ENCODE data around the gene IGFALS. TPM values are rescaled to one million over a fixed set of nuclear protein-coding genes. Genes with fewer than 3 reads are reported as not detected.

The IGFALS gene
- total RNA-seq, 2 donors from 2014 or later = 0.82 to 1.9 TPM

DNA sequence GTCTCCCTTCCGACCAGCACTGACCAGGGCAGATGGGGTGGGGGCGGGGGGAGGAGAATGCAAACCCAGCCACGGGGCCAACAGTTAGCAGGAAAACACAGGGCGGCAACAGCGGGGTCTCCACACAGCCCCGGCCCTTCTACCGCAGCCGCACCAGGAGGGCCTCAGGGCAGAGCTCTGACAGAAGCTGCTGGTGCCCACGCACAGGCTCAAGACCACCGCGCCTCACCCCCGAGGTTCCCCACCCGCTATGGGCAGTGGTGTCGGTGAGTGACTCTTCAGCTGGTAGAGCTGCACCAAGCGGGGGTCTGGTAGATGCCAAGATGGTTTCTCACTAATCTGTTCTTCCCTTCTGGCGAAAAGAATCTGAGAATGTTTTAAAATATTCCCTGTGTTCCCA lies 17.0 kb upstream of the IGFALS start:
- no peaks in the 10 kb centered on the region for H3K9me3 ChIP-seq
- WGBS = 90% methylated on average over 16 of the region's 16 CpGs
- intact Hi-C loops (cut with DNase I) = no loop called here
- no peak overlapping the region for H3K27ac ChIP-seq
- no peaks in the 10 kb centered on the region for H3K27me3 ChIP-seq (replicated peaks; ENCODE audit: insufficient read depth)
- H3K4me1 ChIP-seq (replicated peaks) = no peaks in the 10 kb centered on the region
- no peak for DNase-seq (ENCODE audit: low spot score)
- H3K4me3 ChIP-seq = no peak overlapping the region
- H3K36me3 ChIP-seq = no peaks in the 10 kb centered on the region
- TF ChIP-seq, protein P1, sequence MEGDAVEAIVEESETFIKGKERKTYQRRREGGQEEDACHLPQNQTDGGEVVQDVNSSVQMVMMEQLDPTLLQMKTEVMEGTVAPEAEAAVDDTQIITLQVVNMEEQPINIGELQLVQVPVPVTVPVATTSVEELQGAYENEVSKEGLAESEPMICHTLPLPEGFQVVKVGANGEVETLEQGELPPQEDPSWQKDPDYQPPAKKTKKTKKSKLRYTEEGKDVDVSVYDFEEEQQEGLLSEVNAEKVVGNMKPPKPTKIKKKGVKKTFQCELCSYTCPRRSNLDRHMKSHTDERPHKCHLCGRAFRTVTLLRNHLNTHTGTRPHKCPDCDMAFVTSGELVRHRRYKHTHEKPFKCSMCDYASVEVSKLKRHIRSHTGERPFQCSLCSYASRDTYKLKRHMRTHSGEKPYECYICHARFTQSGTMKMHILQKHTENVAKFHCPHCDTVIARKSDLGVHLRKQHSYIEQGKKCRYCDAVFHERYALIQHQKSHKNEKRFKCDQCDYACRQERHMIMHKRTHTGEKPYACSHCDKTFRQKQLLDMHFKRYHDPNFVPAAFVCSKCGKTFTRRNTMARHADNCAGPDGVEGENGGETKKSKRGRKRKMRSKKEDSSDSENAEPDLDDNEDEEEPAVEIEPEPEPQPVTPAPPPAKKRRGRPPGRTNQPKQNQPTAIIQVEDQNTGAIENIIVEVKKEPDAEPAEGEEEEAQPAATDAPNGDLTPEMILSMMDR (IDR thresholded peaks at IDR 0.05) = no peak
- no peak for TF ChIP-seq POLR2AphosphoS5 (IDR thresholded peaks at IDR 0.05)

DNA sequence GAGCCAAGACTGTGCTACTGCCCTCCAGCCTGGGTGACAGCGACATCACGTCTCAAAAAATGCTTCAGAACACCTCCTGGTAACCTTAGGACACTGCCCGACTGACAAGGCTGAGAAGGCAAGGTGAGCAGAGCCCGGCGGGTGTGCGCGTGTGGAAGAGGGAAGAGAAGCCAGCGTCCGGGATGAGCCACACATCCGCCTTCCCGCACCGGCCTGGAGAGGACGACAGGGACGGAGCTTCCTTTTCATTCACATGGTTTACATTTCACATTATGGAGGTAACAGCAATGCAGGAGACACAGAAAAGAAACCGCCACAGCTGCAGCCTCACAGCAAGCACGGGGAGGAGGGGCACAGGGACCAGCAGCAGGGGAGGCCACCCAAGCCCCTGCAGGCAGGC lies 16.6 kb upstream of the IGFALS start:
- DNase-seq (ENCODE audit: low spot score) = no peak
- TF ChIP-seq, protein P1 (IDR thresholded peaks at IDR 0.05) = no peak
- no peak for TF ChIP-seq POLR2A (IDR thresholded peaks at IDR 0.05)
- no peak for TF ChIP-seq POLR2AphosphoS5 (IDR thresholded peaks at IDR 0.05)
- H3K36me3 ChIP-seq = no peaks in the 10 kb centered on the region
- H3K4me1 ChIP-seq (replicated peaks) = no peaks in the 10 kb centered on the region
- H3K9me3 ChIP-seq = no peaks in the 10 kb centered on the region
- WGBS = 98% methylated on average over 16 of the region's 16 CpGs
- no peak overlapping the region for H3K27ac ChIP-seq
- no peak overlapping the region for H3K4me3 ChIP-seq
- H3K27me3 ChIP-seq (replicated peaks; ENCODE audit: insufficient read depth) = no peaks in the 10 kb centered on the region
- intact Hi-C loops (cut with DNase I) = no loop called here

GRCh38 chr16:1809281-1809801 lies 15.8 kb upstream of the IGFALS start:
- TF ChIP-seq, protein P1 (IDR thresholded peaks at IDR 0.05) = no peak
- no peak for TF ChIP-seq POLR2A (IDR thresholded peaks at IDR 0.05)
- TF ChIP-seq POLR2AphosphoS5 (IDR thresholded peaks at IDR 0.05) = no peak
- no peaks in the 10 kb centered on the region for H3K9me3 ChIP-seq
- no peak for DNase-seq (ENCODE audit: low spot score)
- H3K4me1 ChIP-seq (replicated peaks) = no peaks in the 10 kb centered on the region
- H3K27me3 ChIP-seq (replicated peaks; ENCODE audit: insufficient read depth) = no peaks in the 10 kb centered on the region
- 63% methylated on average over 25 of the region's 28 CpGs for WGBS
- H3K4me3 ChIP-seq = no peak overlapping the region
- no peak overlapping the region for H3K27ac ChIP-seq
- H3K36me3 ChIP-seq = no peaks in the 10 kb centered on the region
- intact Hi-C loops (cut with DNase I) = no loop called here

- TF ChIP-seq POLR2A (IDR thresholded peaks at IDR 0.05) = no peak
- TF ChIP-seq, protein P1 (IDR thresholded peaks at IDR 0.05) = no peak
- no peak for TF ChIP-seq POLR2AphosphoS5 (IDR thresholded peaks at IDR 0.05)
- no peak overlapping the region for H3K4me3 ChIP-seq
- DNase-seq (ENCODE audit: low spot score) = no peak
- no peak overlapping the region for H3K27ac ChIP-seq
- no peaks in the 10 kb centered on the region for H3K4me1 ChIP-seq (replicated peaks)
- no peaks in the 10 kb centered on the region for H3K9me3 ChIP-seq
- 79% methylated on average over 18 of the region's 18 CpGs for WGBS
- H3K27me3 ChIP-seq (replicated peaks; ENCODE audit: insufficient read depth) = no peaks in the 10 kb centered on the region
- H3K36me3 ChIP-seq = no peaks in the 10 kb centered on the region
- intact Hi-C loops (cut with DNase I) = no loop called here
Measured at GRCh38 chr16:1808691-1809090, 15.2 kb upstream of the IGFALS start.

DNA sequence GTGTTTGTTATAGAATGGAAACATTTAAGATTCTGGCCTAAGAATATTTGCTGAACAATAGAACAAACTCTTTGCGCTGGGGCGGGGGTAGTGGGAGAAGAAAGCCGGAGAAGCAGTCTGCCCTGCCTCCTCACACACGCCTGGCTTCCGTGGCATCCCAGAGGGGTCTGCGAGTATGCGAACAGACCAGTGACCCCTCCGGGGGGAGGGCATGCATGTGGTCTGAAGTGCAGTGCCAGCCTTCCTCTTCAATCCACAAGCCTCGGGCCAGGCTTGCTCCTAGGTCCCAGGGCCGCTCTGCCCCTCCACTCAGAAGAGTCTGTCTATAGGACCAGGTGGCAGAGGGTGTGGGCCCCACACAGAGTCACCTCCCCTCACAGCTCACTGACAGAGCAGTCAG lies 14.1 kb upstream of the IGFALS start:
- no peaks in the 10 kb centered on the region for H3K4me1 ChIP-seq (replicated peaks)

More for the DNA sequence above, 14.1 kb upstream of the IGFALS start:
- Histone ChIP-seq H3K27me3 (replicated peaks; ENCODE audit: insufficient read depth) (no peaks in the 10 kb centered on the region), H3K27ac (no peak overlapping the region), H3K36me3 (no peaks in the 10 kb centered on the region), H3K4me3 (no peak overlapping the region), H3K9me3 (no peaks in the 10 kb centered on the region)
- intact Hi-C loops (cut with DNase I) = no loop called here
- TF ChIP-seq, protein P1 (IDR thresholded peaks at IDR 0.05) = no peak
- TF ChIP-seq POLR2A (IDR thresholded peaks at IDR 0.05) = no peak
- TF ChIP-seq POLR2AphosphoS5 (IDR thresholded peaks at IDR 0.05) = no peak
- WGBS = 83% methylated on average over 10 of the region's 10 CpGs
- no peak for DNase-seq (ENCODE audit: low spot score)

Measured in prostate gland (tissue), 2 donors.